Measurements from ENCODE around the gene PPRC1. TPM values are rescaled to one million over a fixed set of nuclear protein-coding genes. Genes with fewer than 3 reads are reported as not detected.
A peak's percentile ranks its signal among the peaks of the same experiment; 100 is the strongest.

PPRC1 gene
- total and polyA plus RNA-seq, 4 experiments from 2014 or later = 6.4 to 39.8 (median 29.6) TPM

DNA sequence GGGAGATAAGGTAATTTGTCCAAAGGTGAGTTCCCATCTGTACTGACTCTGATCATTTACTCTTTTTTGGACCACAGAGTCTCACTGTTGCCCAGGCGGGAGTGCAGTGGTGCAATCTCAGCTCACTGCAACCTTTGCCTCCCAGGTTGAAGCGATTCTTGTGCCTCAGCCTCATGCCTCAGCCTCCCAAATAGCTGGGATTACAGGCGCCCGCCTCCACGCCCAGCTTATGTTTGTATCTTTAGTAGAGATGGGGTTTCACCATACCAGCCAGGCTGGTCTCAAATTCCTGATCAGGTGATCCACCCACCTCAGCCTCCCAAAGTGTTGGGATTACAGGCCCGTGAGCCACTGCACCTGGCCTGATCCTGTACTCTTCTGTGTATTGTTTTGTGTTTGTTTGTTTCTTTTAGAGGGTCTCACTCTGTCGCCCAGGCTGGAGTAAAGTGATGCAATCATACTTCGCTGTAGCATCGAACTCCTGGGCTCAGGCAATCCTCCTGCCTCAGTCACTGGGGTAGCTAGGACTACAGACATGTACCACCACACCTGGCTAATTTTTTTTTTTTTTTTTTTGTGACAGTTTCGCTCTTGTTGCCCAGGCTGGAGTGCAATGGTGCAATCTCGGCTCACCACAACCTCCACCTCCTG, 21.8 kb downstream of the PPRC1 start:
- Histone ChIP-seq H3K27ac (ENCODE audit: low read depth, low read length) (no peak overlapping the region), H3K4me1 (ENCODE audit: insufficient read depth, low read length) (peaks cover 34% of the 10 kb centered on the region), H3K27me3 (ENCODE audit: insufficient read depth, low read length) (no peaks in the 10 kb centered on the region), H3K4me3 (ENCODE audit: low read length in 2 of 2) (no peak overlapping the region), H3K36me3 (ENCODE audit: insufficient read depth, low read length) (peaks cover 43% of the 10 kb centered on the region), H3K9me3 (ENCODE audit: control insufficient read depth in 1 of 2, low read length in 2 of 2) (no peaks in the 10 kb centered on the region)
- intact Hi-C loops (cut with micrococcal nuclease) = loop anchor here (5.0 kb wide), 2 partner anchors 488 to 558 kb away; partner anchors contain the start of genes ARL3, SFXN2 and TRIM8
- H3K4me1 Mint-ChIP-seq = peaks cover 23 to 64% (median 47%) of the 10 kb centered on the region in 4 donors
- peak overlapping the region in 6 of 7 donors; percentile 36 to 79 (median 61) for H3K27ac Mint-ChIP-seq
- ChIA-PET CTCF (ENCODE audit: partially characterized antibody) (interaction anchor here (0.7 to 4.0 kb wide), 4 partner anchors 15 to 429 kb away, joined by 3 to 17 read pairs (median 6); partner anchors contain the start of gene PPRC1), POLR2A (ENCODE audit: partially characterized antibody) (interaction anchor here (0.6 kb wide), 1 partner anchor 295 kb away, joined by 3 read pairs; no protein-coding TSS in a partner anchor)
- DNase-seq = no peak
- peaks cover 27 to 67% of the 10 kb centered on the region in 2 donors for H3K36me3 Mint-ChIP-seq
- H3K9me3 Mint-ChIP-seq = peaks cover 0 to 2% (median 0%) of the 10 kb centered on the region in 8 donors
- no peaks in the 10 kb centered on the region for H3K27me3 Mint-ChIP-seq
- peak overlapping the region; percentile 42 to 71 (median 60) for H3K4me3 Mint-ChIP-seq

DNA sequence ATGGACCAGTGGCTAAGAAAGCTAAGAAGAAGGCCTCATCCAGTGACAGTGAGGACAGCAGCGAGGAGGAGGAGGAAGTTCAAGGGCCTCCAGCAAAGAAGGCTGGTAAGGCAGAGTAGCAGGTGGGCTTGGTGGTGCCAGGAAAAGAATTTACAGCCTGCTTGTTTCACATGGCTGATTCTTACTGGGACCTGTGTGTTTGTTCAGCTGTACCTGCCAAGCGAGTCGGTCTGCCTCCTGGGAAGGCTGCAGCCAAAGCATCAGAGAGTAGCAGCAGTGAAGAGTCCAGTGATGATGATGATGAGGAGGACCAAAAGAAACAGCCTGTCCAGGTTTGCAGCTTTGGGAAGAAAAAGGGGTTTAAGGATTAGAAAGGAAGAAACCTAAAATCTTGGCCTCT, 24.4 kb downstream of the PPRC1 start:
- ChIA-PET POLR2A (ENCODE audit: partially characterized antibody) (no interaction called here), CTCF (ENCODE audit: partially characterized antibody) (interaction anchor here (0.6 to 5.7 kb wide), 7 partner anchors 9 to 194 kb away, joined by 3 to 43 read pairs (median 3); no protein-coding TSS in a partner anchor)
- Histone ChIP-seq H3K4me3 (ENCODE audit: low read length in 2 of 2) (no peak overlapping the region), H3K4me1 (ENCODE audit: insufficient read depth, low read length) (peaks cover 28% of the 10 kb centered on the region), H3K9me3 (ENCODE audit: control insufficient read depth in 1 of 2, low read length in 2 of 2) (no peaks in the 10 kb centered on the region), H3K27ac (ENCODE audit: low read depth, low read length) (no peak overlapping the region), H3K27me3 (ENCODE audit: insufficient read depth, low read length) (no peaks in the 10 kb centered on the region), H3K36me3 (ENCODE audit: insufficient read depth, low read length) (peaks cover 70% of the 10 kb centered on the region)
- Mint-ChIP-seq H3K36me3 (peaks cover 49 to 77% of the 10 kb centered on the region in 2 donors), H3K4me3 (no peak overlapping the region), H3K27ac (peak overlapping the region in 4 of 7 donors; percentile 38 to 90 (median 55)), H3K4me1 (peaks cover 16 to 52% (median 36%) of the 10 kb centered on the region in 4 donors), H3K27me3 (no peaks in the 10 kb centered on the region), H3K9me3 (peaks cover 0 to 2% (median 0%) of the 10 kb centered on the region in 8 donors)
- intact Hi-C loops (cut with micrococcal nuclease) = no loop called here
- DNase-seq = no peak

DNA sequence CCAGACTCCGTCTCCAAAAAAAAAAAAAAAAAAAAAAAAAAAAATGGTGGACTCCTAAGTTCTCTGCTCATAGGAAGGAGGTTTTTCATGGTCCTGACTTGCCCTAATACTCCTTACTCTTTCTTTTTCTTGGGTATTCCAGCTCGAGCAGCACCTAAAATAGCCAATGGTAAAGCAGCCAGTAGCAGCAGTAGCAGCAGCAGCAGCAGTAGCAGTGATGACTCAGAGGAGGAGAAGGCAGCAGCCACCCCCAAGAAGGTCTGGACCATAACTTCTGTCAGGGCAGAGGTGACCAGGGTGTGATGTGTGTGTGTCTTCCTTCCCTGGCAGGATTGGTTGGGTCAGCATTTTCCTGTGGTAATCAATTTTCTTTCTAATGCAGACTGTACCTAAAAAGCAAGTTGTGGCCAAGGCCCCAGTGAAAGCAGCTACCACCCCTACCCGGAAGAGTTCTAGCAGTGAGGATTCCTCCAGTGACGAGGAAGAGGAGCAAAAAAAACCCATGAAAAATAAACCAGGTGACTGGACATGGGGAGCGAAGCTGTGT, 26.3 kb downstream of the PPRC1 start:
- CTCF ChIA-PET (ENCODE audit: partially characterized antibody) = interaction anchor here (0.6 to 5.7 kb wide), 3 partner anchors 11 to 226 kb away, joined by 3 to 43 read pairs (median 4); no protein-coding TSS in a partner anchor
- Histone ChIP-seq H3K27ac (ENCODE audit: low read depth, low read length) (no peak overlapping the region), H3K4me1 (ENCODE audit: insufficient read depth, low read length) (peaks cover 12% of the 10 kb centered on the region), H3K36me3 (ENCODE audit: insufficient read depth, low read length) (peaks cover 88% of the 10 kb centered on the region), H3K9me3 (ENCODE audit: control insufficient read depth in 1 of 2, low read length in 2 of 2) (no peaks in the 10 kb centered on the region), H3K27me3 (ENCODE audit: insufficient read depth, low read length) (no peaks in the 10 kb centered on the region), H3K4me3 (ENCODE audit: low read length in 2 of 2) (no peak overlapping the region)
- Mint-ChIP-seq H3K27ac (peak overlapping the region in 1 of 7 donors; percentile 17), H3K4me1 (peaks cover 6 to 34% (median 21%) of the 10 kb centered on the region in 4 donors), H3K9me3 (peaks cover 0 to 2% (median 0%) of the 10 kb centered on the region in 8 donors), H3K4me3 (no peak overlapping the region), H3K27me3 (no peaks in the 10 kb centered on the region), H3K36me3 (peaks cover 55 to 80% of the 10 kb centered on the region in 2 donors)
- POLR2A ChIA-PET (ENCODE audit: partially characterized antibody) = no interaction called here
- intact Hi-C loops (cut with micrococcal nuclease) = no loop called here
- no peak for DNase-seq

DNA sequence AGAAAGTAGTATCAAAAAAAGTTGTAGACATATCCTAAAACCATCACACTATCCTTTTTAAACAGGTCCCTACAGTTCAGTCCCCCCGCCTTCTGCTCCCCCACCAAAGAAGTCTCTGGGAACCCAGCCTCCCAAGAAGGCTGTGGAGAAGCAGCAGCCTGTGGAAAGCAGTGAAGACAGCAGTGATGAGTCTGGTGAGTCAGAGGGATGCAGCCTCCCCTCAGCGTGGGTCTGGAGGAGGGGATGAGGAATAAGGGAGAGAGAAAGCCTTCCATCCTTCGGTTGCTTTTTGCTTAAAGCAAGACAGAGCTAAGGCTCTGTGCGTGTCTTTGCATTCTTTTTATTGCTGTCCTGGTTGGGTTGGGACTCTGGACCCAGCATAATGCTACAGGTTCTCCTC, 27.0 kb downstream of the PPRC1 start:
- Histone ChIP-seq H3K27ac (ENCODE audit: low read depth, low read length) (no peak overlapping the region), H3K4me1 (ENCODE audit: insufficient read depth, low read length) (peaks cover 5% of the 10 kb centered on the region), H3K4me3 (ENCODE audit: low read length in 2 of 2) (no peak overlapping the region), H3K9me3 (ENCODE audit: control insufficient read depth in 1 of 2, low read length in 2 of 2) (no peaks in the 10 kb centered on the region), H3K27me3 (ENCODE audit: insufficient read depth, low read length) (no peaks in the 10 kb centered on the region), H3K36me3 (ENCODE audit: insufficient read depth, low read length) (peaks cover 88% of the 10 kb centered on the region)
- H3K36me3 Mint-ChIP-seq = peaks cover 55 to 80% of the 10 kb centered on the region in 2 donors
- H3K27ac Mint-ChIP-seq = no peak overlapping the region
- H3K27me3 Mint-ChIP-seq = no peaks in the 10 kb centered on the region
- intact Hi-C loops (cut with micrococcal nuclease) = no loop called here
- no peak for DNase-seq
- POLR2A ChIA-PET (ENCODE audit: partially characterized antibody) = interaction anchor here (1.0 kb wide), 1 partner anchor 290 kb away, joined by 3 read pairs; no protein-coding TSS in a partner anchor
- peaks cover 4 to 27% (median 16%) of the 10 kb centered on the region in 4 donors for H3K4me1 Mint-ChIP-seq
- H3K4me3 Mint-ChIP-seq = no peak overlapping the region
- H3K9me3 Mint-ChIP-seq = peaks cover 0 to 2% (median 0%) of the 10 kb centered on the region in 8 donors
- CTCF ChIA-PET (ENCODE audit: partially characterized antibody) = interaction anchor here (0.6 to 5.7 kb wide), 5 partner anchors 10 to 240 kb away, joined by 3 to 43 read pairs (median 4); no protein-coding TSS in a partner anchor

DNA sequence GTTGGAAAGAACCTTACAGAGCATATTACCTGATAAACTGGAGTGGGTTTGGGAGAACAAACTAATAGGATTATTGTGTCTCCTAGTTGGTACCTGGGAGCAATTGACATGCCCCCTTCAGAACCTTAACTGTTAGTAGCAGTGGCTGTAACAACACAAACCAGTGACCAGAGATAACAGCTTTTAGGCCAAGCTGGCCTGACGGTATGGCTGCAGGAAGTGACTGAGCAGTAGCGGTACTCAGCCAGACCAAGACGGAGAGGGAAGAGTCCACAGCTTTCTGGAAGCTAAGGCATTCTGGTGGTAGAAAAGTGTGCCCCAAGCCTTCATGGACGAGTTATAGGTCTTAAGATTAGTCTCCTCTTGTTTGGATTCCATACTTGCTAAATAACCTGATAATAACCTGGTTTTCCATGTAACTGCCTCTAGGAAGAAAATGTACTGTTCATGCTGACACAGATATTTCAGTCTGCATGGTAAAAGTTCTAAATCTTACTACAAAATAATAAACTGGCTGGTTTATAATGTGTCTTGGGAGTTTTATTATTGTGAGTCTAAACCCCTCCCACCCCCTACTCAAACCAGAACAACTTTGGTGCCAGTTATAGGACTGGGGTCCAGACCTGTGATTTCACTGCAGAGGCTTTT, 30.6 kb downstream of the PPRC1 start:
- ChIA-PET CTCF (ENCODE audit: partially characterized antibody) (no interaction called here), POLR2A (ENCODE audit: partially characterized antibody) (no interaction called here)
- Mint-ChIP-seq H3K9me3 (peaks cover 0 to 2% (median 0%) of the 10 kb centered on the region in 8 donors), H3K36me3 (peaks cover 40 to 51% of the 10 kb centered on the region in 2 donors), H3K27ac (peak overlapping the region in 1 of 7 donors; percentile 37), H3K4me3 (no peak overlapping the region), H3K4me1 (peaks cover 0 to 2% (median 0%) of the 10 kb centered on the region in 4 donors), H3K27me3 (no peaks in the 10 kb centered on the region)
- Histone ChIP-seq H3K36me3 (ENCODE audit: insufficient read depth, low read length) (peaks cover 56% of the 10 kb centered on the region), H3K4me3 (ENCODE audit: low read length in 2 of 2) (no peak overlapping the region), H3K4me1 (ENCODE audit: insufficient read depth, low read length) (no peaks in the 10 kb centered on the region), H3K9me3 (ENCODE audit: control insufficient read depth in 1 of 2, low read length in 2 of 2) (no peaks in the 10 kb centered on the region), H3K27ac (ENCODE audit: low read depth, low read length) (no peak overlapping the region), H3K27me3 (ENCODE audit: insufficient read depth, low read length) (no peaks in the 10 kb centered on the region)
- no peak for DNase-seq
- intact Hi-C loops (cut with micrococcal nuclease) = no loop called here

DNA sequence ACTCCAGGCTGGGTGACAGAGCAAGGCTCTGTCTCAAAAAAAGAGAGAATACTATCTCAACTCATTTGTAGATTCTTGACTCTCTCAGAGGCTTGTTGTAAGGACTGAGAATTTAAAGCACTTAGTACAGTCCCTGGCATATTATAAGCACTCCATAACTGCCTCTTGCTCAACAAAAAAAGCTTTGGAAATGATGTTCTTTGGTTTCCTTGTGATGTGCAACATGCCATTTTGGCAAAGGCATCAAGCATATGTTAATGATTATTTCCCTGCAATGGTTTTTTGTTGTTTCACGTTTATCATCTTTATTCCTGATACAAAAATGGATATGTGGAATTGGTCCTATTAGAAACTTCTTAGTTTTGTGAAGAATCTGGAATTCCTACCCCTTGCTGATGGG, 35.0 kb downstream of the PPRC1 start:
- ChIA-PET CTCF (ENCODE audit: partially characterized antibody) (interaction anchor here (2.7 to 4.4 kb wide), 4 partner anchors 9 to 415 kb away, joined by 8 to 62 read pairs (median 38); no protein-coding TSS in a partner anchor), POLR2A (ENCODE audit: partially characterized antibody) (no interaction called here)
- peak overlapping the region in 1 of 7 donors; percentile 36 for H3K27ac Mint-ChIP-seq
- Histone ChIP-seq H3K36me3 (ENCODE audit: insufficient read depth, low read length) (peaks cover 13% of the 10 kb centered on the region), H3K4me1 (ENCODE audit: insufficient read depth, low read length) (peaks cover 4% of the 10 kb centered on the region), H3K4me3 (ENCODE audit: low read length in 2 of 2) (no peak overlapping the region), H3K27me3 (ENCODE audit: insufficient read depth, low read length) (no peaks in the 10 kb centered on the region), H3K9me3 (ENCODE audit: control insufficient read depth in 1 of 2, low read length in 2 of 2) (no peaks in the 10 kb centered on the region), H3K27ac (ENCODE audit: low read depth, low read length) (no peak overlapping the region)
- H3K27me3 Mint-ChIP-seq = no peaks in the 10 kb centered on the region
- peaks cover 4 to 11% (median 6%) of the 10 kb centered on the region in 4 donors for H3K4me1 Mint-ChIP-seq
- no peak overlapping the region for H3K4me3 Mint-ChIP-seq
- H3K9me3 Mint-ChIP-seq = peaks cover 0 to 2% (median 0%) of the 10 kb centered on the region in 8 donors
- intact Hi-C loops (cut with micrococcal nuclease) = loop anchor here (2.0 kb wide), 1 partner anchor 311 kb away; no protein-coding TSS in a partner anchor
- H3K36me3 Mint-ChIP-seq = peaks cover 6 to 11% of the 10 kb centered on the region in 2 donors
- no peak for DNase-seq

Data from CD4-positive, alpha-beta memory T cell (primary cell).